ENCODE data around the gene EPHA1. TPM values are rescaled to one million over a fixed set of nuclear protein-coding genes. Genes with fewer than 3 reads are reported as not detected.
"Not testable (repeated sequence)": the region's sequence is repeated elsewhere in the genome, so short reads cannot be mapped to it uniquely, and the experiment has no call there.

Gene EPHA1
- total RNA-seq, 1 donor from 2014 or later, result 7.9 TPM

GRCh38 chr7:143394068-143394467, 14.6 kb downstream of the EPHA1 start:
- TF ChIP-seq CTCF (IDR thresholded peaks at IDR 0.05; ENCODE audit: insufficient read depth, low read length, poor library complexity, severe bottlenecking), result no peak
- DNase-seq (ENCODE audit: low read depth), result no peak
- Histone ChIP-seq H3K27me3 (ENCODE audit: control insufficient read depth, insufficient read depth, low read length) (no peaks in the 10 kb centered on the region), H3K36me3 (ENCODE audit: control insufficient read depth, insufficient read depth, low read length) (peaks cover 2% of the 10 kb centered on the region), H3K4me3 (ENCODE audit: low read depth, low read length) (no peak overlapping the region)

GRCh38 chr7:143393267-143394041, 15.2 kb downstream of the EPHA1 start:
- no peak overlapping the region for H3K4me3 ChIP-seq (ENCODE audit: low read depth, low read length)
- no peaks in the 10 kb centered on the region for H3K27me3 ChIP-seq (ENCODE audit: control insufficient read depth, insufficient read depth, low read length)
- no peak for TF ChIP-seq CTCF (IDR thresholded peaks at IDR 0.05; ENCODE audit: insufficient read depth, low read length, poor library complexity, severe bottlenecking)
- H3K36me3 ChIP-seq (ENCODE audit: control insufficient read depth, insufficient read depth, low read length), result peaks cover 2% of the 10 kb centered on the region
- DNase-seq (ENCODE audit: low read depth), result no peak

GRCh38 chr7:143392875-143393266, 15.8 kb downstream of the EPHA1 start:
- no peak overlapping the region for H3K4me3 ChIP-seq (ENCODE audit: low read depth, low read length)
- no peak for DNase-seq (ENCODE audit: low read depth)
- no peak for TF ChIP-seq CTCF (IDR thresholded peaks at IDR 0.05; ENCODE audit: insufficient read depth, low read length, poor library complexity, severe bottlenecking)
- H3K36me3 ChIP-seq (ENCODE audit: control insufficient read depth, insufficient read depth, low read length), result peaks cover 2% of the 10 kb centered on the region
- no peaks in the 10 kb centered on the region for H3K27me3 ChIP-seq (ENCODE audit: control insufficient read depth, insufficient read depth, low read length)

GRCh38 chr7:143392427-143392826, 16.2 kb downstream of the EPHA1 start:
- H3K36me3 ChIP-seq (ENCODE audit: control insufficient read depth, insufficient read depth, low read length), result not testable (repeated sequence)

GRCh38 chr7:143391462-143392404, 16.9 kb downstream of the EPHA1 start:
- DNase-seq (ENCODE audit: low read depth), result no peak
- H3K36me3 ChIP-seq (ENCODE audit: control insufficient read depth, insufficient read depth, low read length), result peaks cover 3% of the 10 kb centered on the region
- TF ChIP-seq CTCF (IDR thresholded peaks at IDR 0.05; ENCODE audit: insufficient read depth, low read length, poor library complexity, severe bottlenecking), result no peak

More at GRCh38 chr7:143392427-143392826, 16.2 kb downstream of the EPHA1 start:
- not testable (repeated sequence) for DNase-seq (ENCODE audit: low read depth); H3K27me3 ChIP-seq (ENCODE audit: control insufficient read depth, insufficient read depth, low read length); H3K4me3 ChIP-seq (ENCODE audit: low read depth, low read length)

GRCh38 chr7:143390773-143391317, 17.8 kb downstream of the EPHA1 start:
- Histone ChIP-seq H3K36me3 (ENCODE audit: control insufficient read depth, insufficient read depth, low read length) (peaks cover 3% of the 10 kb centered on the region), H3K27me3 (ENCODE audit: control insufficient read depth, insufficient read depth, low read length) (no peaks in the 10 kb centered on the region), H3K4me3 (ENCODE audit: low read depth, low read length) (no peak overlapping the region)
- DNase-seq (ENCODE audit: low read depth), result no peak
- TF ChIP-seq CTCF (IDR thresholded peaks at IDR 0.05; ENCODE audit: insufficient read depth, low read length, poor library complexity, severe bottlenecking), result no peak

More at GRCh38 chr7:143391462-143392404, 16.9 kb downstream of the EPHA1 start:
- Histone ChIP-seq H3K4me3 (ENCODE audit: low read depth, low read length) (no peak overlapping the region), H3K27me3 (ENCODE audit: control insufficient read depth, insufficient read depth, low read length) (no peaks in the 10 kb centered on the region)
